PC-9 (cell line): ENCODE data around the gene MORF4L1.

Experiments
- EZH2 ChIP-seq: fragments of 200-600 bp; sonication (generic); IDR thresholded peaks from 2 replicates; pipeline ENCODE4 v1.8.0; 2017; ENCODE audit warnings: antibody characterized with exemption, low read depth
- TF ChIP-seq, protein P1 (sequence below): fragments of 200-600 bp; sonication (generic); conservative IDR thresholded peaks from 2 replicates; pipeline ENCODE4 v1.6.1; 2017; ENCODE audit warnings: mixed run types, antibody characterized with exemption, mild to moderate bottlenecking, moderate library complexity

DNA sequence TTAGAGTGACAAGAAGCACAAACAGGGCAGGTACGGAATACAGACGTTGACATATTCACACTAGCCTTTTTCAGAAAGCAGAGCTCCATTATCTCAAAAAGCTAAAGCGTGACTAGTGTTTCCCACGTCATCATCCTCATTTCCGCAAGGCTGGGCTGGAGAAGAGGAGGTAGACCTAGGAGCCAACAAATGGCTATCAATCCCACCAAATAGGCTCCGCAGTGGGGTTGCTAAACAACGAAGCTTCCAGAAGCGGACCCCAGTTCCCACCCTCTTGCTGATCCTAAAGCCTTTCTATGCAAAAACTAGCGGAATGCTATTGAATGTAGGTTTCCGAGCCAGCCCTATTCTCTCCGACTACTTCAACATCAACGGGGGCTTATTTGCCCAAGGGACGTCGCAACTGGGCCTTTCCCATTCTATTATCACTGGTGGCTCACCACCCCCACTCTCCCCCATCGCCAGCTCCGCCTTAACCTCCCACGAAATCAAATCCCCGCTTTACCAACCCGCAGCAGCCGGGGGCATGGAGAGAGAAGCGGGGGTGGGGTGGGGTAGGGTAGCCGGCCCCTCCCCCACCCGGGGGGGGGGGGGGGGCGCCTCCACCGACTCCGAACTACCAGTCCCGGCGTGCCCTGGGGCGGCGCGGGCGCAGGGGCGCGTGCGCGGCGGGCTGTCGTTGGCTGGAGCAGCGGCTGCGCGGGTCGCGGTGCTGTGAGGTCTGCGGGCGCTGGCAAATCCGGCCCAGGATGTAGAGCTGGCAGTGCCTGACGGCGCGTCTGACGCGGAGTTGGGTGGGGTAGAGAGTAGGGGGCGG, at the start of gene MORF4L1:
- TF ChIP-seq, protein P1, sequence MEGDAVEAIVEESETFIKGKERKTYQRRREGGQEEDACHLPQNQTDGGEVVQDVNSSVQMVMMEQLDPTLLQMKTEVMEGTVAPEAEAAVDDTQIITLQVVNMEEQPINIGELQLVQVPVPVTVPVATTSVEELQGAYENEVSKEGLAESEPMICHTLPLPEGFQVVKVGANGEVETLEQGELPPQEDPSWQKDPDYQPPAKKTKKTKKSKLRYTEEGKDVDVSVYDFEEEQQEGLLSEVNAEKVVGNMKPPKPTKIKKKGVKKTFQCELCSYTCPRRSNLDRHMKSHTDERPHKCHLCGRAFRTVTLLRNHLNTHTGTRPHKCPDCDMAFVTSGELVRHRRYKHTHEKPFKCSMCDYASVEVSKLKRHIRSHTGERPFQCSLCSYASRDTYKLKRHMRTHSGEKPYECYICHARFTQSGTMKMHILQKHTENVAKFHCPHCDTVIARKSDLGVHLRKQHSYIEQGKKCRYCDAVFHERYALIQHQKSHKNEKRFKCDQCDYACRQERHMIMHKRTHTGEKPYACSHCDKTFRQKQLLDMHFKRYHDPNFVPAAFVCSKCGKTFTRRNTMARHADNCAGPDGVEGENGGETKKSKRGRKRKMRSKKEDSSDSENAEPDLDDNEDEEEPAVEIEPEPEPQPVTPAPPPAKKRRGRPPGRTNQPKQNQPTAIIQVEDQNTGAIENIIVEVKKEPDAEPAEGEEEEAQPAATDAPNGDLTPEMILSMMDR: no peak
- TF ChIP-seq EZH2: no peak
